Measurements from ENCODE around the gene CPA5. TPM values are rescaled to one million over a fixed set of nuclear protein-coding genes. Genes with fewer than 3 reads are reported as not detected.
A peak's percentile ranks its signal among the peaks of the same experiment; 100 is the strongest.
"Not testable (repeated sequence)": the region's sequence is repeated elsewhere in the genome, so short reads cannot be mapped to it uniquely, and the experiment has no call there.

CPA5 gene, protein sequence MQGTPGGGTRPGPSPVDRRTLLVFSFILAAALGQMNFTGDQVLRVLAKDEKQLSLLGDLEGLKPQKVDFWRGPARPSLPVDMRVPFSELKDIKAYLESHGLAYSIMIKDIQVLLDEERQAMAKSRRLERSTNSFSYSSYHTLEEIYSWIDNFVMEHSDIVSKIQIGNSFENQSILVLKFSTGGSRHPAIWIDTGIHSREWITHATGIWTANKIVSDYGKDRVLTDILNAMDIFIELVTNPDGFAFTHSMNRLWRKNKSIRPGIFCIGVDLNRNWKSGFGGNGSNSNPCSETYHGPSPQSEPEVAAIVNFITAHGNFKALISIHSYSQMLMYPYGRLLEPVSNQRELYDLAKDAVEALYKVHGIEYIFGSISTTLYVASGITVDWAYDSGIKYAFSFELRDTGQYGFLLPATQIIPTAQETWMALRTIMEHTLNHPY
- not detected in 2 replicates for total RNA-seq (2014; rRNA removed; shearing (Covaris generic))

DNA sequence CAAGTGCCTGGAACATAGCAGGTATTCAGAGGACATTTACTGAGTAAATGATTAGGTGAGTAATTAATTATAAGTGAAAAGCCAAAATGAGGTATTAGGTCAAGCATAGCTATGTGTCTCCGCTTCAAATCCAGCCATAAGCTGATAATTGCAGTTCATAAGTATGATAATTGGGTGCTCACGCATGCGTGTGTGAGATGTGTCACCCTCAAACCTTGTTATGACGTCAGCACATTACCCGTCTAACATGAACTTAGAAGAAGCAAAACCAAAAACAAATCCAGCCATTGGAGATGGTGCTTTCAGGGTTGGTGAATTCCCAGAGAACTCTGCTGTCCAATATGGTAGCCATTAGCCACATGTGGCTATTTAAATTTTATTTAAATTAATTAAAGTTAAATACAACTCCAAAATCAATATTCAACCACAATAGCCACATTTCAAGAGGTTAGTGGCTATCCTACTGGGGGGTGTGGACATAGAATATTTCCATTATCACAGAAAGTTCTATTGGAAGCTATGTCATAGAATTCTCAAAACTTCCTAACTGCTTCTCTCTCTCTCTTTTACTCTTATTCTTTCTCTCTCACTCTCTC lies at the start of gene CPA5:
Gene CPA5, plus strand, starts transcription at position 546 of the 596 bp plus-strand sequence. CDS start 1,670 bp downstream, outside the sequence.
- no peak for DNase-seq (ENCODE audit: low spot score)

DNA sequence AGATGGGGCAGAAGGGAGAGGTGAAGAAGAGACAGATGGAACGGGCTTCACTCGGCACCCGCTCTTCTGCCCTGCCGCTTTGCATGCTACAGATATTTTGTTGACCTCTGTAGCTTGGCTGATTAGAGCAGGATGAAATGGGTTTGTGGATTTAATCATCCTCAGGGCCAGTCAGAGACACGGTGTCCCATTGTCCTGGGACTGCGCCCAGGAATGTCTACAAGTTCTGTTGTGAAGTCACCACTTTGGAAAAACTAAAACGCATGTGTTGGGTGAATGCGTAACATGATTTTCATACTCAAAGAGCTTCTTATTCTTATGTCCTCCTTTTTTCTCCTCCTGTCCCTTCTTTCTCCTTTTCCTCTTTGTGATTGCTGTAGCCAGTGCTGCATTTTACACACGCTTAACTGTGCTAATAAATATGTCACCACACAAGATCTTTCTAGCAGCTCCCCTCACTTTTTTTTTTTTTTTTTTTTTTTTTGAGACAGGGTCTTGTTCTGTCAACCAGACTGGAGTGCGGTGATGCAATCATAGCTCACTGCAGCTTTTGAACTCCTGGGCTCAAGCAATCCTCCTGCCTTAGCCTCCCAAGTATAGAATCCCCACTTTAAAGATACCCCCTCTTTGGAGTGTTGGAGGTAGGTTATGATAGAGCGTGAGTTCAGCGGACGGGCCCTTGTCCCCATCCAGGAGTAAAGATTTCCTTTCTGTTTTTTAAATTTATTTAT lies 48.2 kb upstream of the CPA5 start:
- no peak for DNase-seq (ENCODE audit: low spot score)

DNA sequence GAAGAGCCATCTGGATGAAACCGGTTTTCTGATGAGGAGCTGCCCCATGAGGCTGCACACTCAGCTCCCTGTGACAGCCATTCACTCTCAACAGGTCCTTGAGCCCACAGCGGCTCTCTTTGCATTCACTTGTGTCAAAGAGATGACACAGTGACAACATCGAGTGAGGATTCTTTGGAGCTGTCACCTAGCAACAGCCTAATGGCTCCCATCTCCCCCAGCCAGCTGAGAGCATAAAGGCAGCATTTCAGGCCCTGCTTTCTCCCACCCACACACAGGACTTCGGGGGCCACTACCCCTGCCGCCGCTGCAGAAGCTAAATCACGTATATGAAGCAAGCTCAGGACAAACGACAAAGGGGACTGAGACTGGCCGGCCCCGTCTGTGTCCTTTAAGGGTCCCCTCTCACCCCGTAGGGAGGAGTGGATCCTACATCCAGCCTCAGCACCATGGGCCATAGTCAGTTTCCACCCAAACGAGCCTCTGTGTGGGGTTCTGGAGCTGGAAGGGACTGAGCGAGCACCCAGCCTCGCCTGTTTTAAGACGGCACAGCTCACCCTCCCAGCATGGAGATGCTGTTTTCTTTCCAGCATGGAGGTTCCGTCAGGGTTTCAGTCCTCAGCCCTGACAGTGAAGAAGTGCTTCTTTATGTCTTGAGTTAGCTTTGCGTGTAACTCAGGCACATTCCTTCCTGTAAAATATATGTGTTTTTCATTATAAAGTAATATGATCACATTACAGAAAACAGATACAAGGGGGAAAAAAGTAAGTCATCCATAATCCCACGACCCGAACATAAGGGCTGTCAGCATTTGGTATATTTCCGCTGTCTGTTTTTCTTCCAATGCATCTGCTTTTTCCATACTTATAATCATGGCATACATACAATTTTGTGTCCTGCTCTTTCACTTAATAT lies 46.7 kb upstream of the CPA5 start:
- DNase-seq (ENCODE audit: low spot score), result no peak

DNA sequence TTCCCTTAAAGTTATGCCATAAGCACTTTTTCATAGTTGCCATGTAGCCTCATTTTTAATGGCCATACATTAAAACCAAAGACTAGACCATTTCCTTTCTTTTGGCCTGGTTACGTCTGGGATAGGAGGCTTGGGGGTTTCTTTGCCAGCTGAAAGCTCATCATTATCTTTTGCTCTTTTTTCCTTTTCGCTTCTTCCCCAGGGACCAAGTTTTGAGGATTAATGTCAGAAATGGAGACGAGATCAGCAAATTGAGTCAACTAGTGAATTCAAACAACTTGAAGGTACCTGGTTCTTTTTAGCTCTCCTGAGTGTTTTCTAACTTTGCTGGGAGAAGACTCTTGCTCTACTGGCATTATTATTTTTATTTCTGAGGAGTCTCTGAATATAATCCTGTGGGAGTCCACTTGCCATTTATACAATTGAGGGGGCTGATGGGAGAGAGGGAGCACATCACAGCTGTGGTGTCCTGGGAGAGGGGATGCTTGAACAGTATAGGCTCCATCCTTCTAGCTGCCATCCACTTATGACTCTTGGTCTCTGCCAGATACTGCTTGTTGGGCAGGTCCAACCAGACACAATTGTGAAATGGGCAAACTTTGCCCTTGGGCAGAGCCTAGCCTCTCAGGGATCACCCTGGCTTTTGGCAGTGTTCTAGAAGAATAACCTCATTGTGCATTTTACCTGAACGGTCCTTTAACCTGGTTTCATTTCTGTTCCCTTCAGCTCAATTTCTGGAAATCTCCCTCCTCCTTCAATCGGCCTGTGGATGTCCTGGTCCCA lies 45.9 kb upstream of the CPA5 start:
- peak; percentile 21 for DNase-seq (ENCODE audit: low spot score)

DNA sequence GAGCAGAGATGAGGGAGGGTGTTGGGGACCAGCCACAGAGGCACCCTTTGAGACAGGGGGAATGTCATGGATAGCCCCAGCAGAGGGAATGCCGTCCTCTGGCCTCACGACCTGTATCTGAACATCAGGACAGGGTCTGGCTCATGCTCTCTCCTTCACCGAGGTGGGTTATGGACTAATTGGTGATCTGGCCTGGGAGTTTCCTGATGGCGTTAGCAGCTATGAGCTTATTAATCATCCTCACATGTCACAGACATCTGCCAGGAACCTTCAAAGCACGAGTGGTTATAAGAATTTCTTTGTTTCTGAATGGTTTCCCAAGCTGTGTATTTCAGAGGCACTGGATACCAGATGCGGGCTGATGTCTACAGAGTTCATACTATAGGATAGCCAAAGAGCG lies 44.8 kb upstream of the CPA5 start:
- DNase-seq (ENCODE audit: low spot score), result no peak

DNA sequence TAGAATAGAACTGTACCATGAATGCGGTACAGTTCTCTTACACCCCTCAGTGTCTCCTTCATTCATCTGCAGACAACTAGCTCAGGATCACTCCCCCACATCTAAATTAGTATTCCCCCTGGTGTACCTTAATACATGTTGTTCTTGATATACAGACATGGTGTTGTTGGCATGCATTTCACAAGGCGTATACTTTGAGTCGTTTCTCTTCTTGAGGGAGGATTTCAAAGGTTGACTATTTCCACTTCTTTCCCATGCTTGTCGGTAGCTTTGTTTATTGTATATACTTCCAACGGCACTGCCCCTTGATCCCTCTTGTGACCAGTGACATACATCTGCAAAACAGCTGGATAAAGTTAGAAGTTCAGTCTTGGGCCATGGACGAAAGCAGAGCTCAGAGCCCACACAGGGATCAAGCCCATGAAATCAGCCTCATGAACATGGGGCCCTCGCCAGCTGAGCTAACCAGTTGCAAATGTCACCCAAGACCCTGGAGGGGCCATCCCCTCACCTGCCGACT lies 43.1 kb upstream of the CPA5 start:
- DNase-seq (ENCODE audit: low spot score), result no peak

DNA sequence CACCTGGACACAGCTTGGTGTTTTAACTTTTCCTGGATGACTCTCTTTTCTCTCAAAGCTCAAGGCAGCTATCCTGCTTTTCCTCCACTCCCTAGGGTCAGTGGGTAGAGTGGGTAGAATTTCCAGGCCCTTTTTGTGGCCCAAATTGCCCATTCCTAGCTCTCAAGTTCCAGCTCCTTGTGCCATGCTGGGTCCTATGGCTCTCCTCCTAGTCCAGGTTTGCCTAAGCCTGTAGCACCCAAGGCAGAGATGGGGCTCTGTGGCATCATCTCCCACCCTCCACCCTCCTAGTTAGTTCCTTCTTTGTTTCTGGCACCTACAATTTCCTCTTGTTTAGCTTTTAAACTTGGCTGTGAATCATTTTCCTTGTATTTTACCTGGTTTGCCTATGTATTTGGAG lies 42.0 kb upstream of the CPA5 start:
- no peak for DNase-seq (ENCODE audit: low spot score)

DNA sequence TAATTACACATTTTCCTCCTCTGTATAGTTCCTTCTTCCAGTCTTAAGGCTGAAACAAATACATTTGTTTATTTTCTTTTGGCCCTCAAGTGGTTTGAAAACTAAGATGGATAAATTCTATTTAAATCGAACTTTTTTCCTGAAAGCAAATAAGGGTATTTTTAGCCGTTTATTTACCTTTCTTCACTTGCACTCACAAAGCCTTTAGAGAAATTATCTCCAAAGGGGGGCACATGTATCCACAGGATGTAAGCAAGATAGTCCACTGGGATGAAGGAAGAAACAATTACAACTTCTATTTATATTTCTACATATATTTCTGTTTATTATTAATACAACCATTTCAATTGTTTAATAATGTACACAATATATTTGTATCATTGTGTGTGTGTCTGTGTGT lies 41.5 kb upstream of the CPA5 start:
- no peak for DNase-seq (ENCODE audit: low spot score)

DNA sequence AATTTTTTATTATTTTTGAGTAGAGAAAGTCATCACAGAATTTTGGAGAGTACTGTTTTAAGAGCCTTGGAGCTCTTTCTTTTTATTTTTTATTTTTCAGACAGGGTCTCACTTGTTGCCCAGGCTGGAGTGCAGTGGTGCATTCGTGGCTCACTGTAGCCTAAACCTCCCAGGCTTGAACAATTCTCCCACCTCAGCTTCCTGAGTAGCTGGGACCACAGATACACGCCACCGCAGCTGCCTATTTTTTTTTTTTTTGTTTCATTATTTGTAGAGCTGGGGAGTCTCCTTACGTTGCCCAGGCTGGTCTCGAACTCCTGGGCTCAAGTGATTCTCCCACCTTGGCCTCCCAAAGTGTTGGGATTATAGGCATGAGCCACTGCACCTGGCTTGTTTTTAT lies 41.1 kb upstream of the CPA5 start:
- DNase-seq (ENCODE audit: low spot score), result no peak

DNA sequence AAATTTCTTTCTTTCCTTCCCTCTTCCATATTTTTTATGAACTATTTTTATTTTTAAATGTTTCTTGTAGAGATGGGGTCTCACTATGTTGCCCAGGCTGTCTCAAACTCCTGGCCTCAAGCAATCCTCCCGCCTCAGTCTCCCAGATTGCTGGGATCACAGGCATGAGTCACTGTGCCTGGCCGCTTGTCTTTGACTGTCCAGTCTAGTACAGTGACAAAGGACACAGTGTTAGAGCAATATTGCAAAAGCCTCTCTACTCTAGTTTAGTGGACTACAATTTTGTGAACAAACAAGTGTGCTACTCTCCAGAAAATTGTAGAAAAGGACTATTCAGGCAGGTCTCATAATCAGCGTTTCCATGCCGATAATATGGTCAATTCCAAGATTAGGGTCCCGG lies 40.6 kb upstream of the CPA5 start:
- no peak for DNase-seq (ENCODE audit: low spot score)

DNA sequence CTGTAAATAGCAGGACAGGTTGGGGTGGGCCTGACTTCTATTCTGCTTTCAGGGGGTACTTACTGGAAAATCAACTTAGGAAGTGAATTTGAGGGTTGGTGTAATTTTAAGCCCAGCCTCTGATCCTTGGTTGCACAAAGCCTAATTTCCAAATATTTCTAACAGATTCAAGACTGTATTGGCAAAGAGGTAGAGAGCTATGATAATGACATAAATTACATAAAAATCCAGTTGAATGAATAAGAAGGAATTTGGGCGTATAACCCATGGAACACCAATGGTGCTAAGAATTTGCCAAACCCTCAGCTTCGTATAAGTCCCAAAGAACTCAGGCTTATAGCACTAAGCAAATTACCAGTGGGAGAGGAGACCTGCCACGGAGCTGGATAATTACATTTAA lies 39.7 kb upstream of the CPA5 start:
- DNase-seq (ENCODE audit: low spot score), result no peak

DNA sequence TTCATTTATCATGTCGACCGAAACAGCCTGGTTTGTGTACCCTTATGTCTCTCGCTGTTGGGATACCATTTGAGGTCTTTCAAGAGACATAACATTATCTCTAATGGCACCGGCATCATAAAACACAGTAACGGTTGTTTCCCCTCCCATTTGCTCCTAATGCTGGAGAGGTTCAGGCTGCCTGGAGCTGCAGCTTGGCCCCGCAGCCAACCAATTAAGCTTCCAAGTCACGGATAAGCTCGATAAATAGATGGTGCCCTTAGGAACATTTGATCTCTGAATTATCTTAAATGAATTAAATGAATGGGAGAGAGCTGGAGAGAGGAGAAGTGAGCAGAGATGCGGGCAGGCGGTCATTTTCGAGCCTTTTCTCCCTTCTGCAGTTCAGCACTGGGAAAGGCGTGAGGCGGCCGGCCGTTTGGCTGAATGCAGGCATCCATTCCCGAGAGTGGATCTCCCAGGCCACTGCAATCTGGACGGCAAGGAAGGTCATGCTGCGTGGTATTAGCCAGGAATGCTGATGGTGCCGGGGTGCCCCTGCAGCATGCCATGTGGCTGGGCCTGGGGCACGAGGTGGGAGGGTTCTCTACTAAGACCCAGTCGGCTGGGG lies 39.1 kb upstream of the CPA5 start:
- DNase-seq (ENCODE audit: low spot score), result no peak

DNA sequence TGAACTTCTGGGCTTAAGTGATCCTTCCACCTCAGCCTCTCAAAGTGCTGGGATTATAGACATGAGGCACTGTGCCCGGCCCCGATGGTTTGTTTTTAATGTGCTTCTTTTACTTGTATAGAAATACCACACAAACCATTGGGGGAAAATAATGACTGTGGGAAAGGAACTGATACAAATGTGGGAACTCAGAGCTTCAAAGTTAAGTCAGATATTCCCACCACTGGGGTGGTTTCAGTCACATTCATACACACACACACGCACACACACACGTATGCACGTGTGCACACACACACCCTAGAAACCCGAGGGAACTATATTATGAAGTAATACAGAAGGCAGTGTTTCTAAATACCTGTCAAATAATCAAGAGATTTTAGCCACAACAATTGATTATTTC lies 34.6 kb upstream of the CPA5 start:
- no peak for DNase-seq (ENCODE audit: low spot score)

DNA sequence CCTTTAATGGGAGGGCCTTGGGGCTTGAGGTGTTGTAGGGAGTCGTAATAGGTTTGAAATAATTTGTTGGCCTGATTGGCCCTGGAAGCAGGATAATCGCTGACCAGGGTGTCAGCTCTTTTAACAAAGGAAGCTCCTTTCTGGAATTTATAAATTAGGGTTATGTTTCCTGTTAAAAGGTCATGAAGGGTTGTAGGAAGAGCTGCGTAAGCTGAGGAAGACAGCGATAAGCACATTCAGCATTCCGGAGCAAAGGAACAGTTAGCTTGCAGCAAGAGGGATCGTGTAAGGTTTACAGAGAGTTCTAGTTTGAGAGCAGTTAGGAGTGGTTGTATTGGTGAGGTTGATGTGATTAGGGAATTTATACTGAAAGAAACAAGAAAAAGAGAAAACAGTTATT lies 30.3 kb upstream of the CPA5 start:
- no peak for DNase-seq (ENCODE audit: low spot score)

DNA sequence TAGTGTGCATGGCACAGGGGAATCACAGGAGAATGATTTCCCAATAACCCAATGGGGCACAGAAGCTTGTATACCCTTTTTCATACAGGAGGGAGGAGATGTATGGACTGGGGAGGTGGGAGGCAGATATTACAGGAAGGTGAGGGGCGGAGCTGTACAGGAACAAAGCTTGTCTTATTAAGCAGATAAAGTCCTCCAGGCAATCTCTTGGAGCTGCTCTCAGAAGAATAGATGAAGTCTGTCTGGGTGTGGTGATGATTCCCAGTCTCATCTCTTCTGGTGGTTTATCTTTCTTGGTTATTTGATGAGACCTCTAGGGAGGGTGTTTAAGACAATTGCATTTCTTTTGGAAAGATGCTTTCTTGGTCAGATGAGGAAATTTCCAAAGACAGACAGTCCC lies 25.1 kb upstream of the CPA5 start:
- DNase-seq (ENCODE audit: low spot score), result no peak

DNA sequence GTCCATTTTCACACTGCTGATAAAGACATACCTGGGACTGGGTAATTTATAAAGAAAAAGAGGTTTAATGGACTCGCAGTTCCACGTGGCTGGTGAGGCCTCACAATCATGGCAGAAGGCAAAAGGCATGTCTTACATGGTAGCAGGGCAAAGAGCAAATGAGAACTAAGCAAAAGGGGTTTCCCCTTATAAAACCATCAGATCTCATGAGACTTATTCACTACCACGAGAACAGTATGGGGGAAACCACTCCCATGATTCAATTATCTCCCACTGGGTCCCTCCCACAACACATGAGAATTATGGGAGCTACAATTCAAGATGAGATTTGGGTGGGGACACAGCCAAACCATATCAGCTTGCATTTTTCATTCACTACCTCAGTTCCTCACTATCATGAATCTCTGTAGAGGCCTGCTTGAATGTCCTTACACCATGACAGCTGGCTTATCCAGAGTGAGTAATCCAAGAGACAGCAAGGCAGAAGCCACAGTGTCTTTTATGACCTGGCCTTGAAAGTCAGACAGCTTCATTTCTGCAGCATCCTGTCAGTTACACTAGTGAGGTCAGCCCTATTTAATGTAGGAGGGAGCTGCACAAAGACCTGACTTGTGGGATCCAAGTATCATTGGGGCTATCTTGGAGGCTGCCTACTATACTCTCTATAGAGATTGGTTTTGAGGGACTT lies 22.9 kb upstream of the CPA5 start:
- DNase-seq (ENCODE audit: low spot score), result not testable (repeated sequence)

DNA sequence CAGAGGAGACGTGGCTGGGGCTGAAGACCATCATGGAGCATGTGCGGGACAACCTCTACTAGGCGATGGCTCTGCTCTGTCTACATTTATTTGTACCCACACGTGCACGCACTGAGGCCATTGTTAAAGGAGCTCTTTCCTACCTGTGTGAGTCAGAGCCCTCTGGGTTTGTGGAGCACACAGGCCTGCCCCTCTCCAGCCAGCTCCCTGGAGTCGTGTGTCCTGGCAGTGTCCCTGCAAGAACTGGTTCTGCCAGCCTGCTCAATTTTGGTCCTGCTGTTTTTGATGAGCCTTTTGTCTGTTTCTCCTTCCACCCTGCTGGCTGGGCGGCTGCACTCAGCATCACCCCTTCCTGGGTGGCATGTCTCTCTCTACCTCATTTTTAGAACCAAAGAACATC lies 22.0 kb upstream of the CPA5 start:
- no peak for DNase-seq (ENCODE audit: low spot score)

DNA sequence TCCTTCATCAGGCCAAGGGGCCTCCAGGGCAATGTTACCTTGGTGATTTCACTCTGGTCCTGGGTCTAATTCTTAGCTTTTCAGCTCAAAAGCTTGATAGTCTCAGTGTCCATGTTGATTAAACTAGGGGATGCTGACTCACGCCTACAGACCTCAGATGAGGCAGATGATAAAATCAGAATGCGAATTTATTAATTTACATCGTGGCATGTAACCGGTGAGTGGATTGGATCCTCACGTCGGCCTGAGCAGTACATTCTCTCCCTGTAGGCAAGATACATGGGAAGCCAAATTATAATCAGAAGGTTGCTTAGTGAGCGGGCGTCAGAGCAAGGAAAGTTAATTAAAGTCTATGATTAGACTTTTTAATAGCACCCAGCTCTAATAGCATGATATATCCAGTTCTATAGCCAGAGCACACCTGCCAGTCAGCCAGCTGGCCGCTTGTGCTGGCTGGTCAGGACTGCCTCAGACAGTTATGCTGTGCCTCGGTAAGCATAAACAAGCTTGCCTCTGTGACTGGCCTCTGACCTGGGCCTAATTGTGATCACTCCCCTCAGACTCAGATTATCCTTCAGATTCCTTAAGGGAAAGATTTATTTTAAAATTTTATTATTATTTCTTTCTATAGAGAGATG lies 20.2 kb upstream of the CPA5 start:
- no peak for DNase-seq (ENCODE audit: low spot score)

DNA sequence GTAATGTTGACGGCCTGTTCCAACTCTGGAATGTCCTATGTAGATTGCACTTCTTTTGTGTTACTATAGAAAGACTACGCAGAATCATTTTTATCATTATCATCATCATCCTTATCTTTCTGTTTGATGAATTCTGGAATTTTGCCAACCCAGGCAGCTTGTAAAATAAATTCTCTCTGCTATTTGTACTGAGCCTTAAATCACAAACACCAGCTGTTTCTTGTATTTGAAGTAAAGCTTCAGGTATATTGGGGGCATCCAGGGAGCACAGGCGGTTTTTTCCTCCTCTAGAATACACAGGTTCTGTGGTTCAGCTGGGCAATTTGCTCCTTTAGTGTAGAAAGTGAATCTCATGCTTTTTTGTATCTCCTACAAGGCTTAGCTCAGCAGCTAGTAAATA lies 14.9 kb upstream of the CPA5 start:
- no peak for DNase-seq (ENCODE audit: low spot score)

All from HT-29 (cell line).